Spleen (tissue), 11 donors: ENCODE results near the gene ARHGAP28. TPM values are rescaled to one million over a fixed set of nuclear protein-coding genes. Genes with fewer than 3 reads are reported as not detected.

Source experiments
- DNase-seq: peaks from one replicate; pipeline ENCODE4 v3.0.0-alpha.2; 2020
- H3K27ac ChIP-seq, 8 donors: fragments of 200-600 bp; sonication (generic) in 7 of 8; 1 replicate in 4 of 8; 2 replicates in 4 of 8; pipeline versions ENCODE4 v1.5.0 to v1.8.0; 2016 to 2021; ENCODE audit warnings: inconsistent platforms in 4 of 8, mild to moderate bottlenecking in 4 of 8, moderate library complexity in 1 of 8
- H3K27me3 ChIP-seq, 7 donors: fragments of 200-600 bp; sonication (generic) in 6 of 7; replicated peaks in 1 of 7; 1 replicate in 4 of 7; 2 replicates in 3 of 7; pipeline versions ENCODE4 v1.5.0 to v1.8.0; 2016 to 2021; ENCODE audit warnings: inconsistent platforms in 3 of 7, mild to moderate bottlenecking in 1 of 7
- H3K36me3 ChIP-seq, 6 donors: fragments of 200-600 bp; sonication (generic) in 5 of 6; 1 replicate in 4 of 6; 2 replicates in 2 of 6; pipeline versions ENCODE4 v1.5.0 to v1.8.0; 2016 to 2021; ENCODE audit warnings: inconsistent platforms in 2 of 6
- H3K4me1 ChIP-seq, 6 donors: fragments of 200-600 bp; sonication (generic) in 5 of 6; 1 replicate in 3 of 6; 2 replicates in 3 of 6; pipeline versions ENCODE4 v1.5.0 to v1.8.0; 2016 to 2021; ENCODE audit warnings: inconsistent platforms in 3 of 6
- H3K4me3 ChIP-seq, 8 donors: fragments of 200-600 bp; sonication (generic) in 7 of 8; 1 replicate in 4 of 8; 2 replicates in 4 of 8; pipeline versions ENCODE4 v1.5.0 to v1.8.0; 2016 to 2021; ENCODE audit warnings: inconsistent platforms in 4 of 8, mild to moderate bottlenecking in 4 of 8, moderate library complexity in 2 of 8
- H3K9me3 ChIP-seq, 8 donors: fragments of 200-600 bp; sonication (generic) in 7 of 8; 1 replicate in 4 of 8; 2 replicates in 4 of 8; pipeline versions ENCODE4 v1.5.0 to v1.8.0; 2016 to 2021; ENCODE audit warnings: inconsistent platforms in 4 of 8
- CTCF ChIP-seq, 11 experiments: fragments of 200-600 bp in 7 of 11; fragments of 450-650 bp in 4 of 11; sonication (generic) in 4 of 11; IDR thresholded peaks in 8 of 11; conservative IDR thresholded peaks in 3 of 11; 1 replicate in 7 of 11; 2 replicates in 4 of 11; pipeline versions ENCODE4 v1.4.0 to v1.8.0; 2016 to 2021; ENCODE audit warnings: antibody characterized with exemption in 11 of 11, inconsistent platforms in 4 of 11, mild to moderate bottlenecking in 1 of 11
- POLR2A ChIP-seq, 3 donors: fragments of 450-650 bp; IDR thresholded peaks; one replicate each; pipeline ENCODE4 v1.5.1; 2017; ENCODE audit warnings: antibody characterized with exemption in 3 of 3, mild to moderate bottlenecking in 1 of 3
- POLR2AphosphoS5 ChIP-seq, 3 donors: sonication (generic); formaldehyde crosslinking; IDR thresholded peaks; one replicate each; pipeline ENCODE4 v1.5.1; 2017; ENCODE audit warnings: antibody characterized with exemption in 3 of 3
- WGBS, 5 donors: extraction: QIAGEN DNeasy Blood & Tissue Kit in 3 of 5; methylation state at CpG; one replicate each; pipeline versions ENCODE4 v1.1.5 to v1.1.7; 2013 to 2018; 5-methylcytosine and 5-hydroxymethylcytosine counted together
- intact Hi-C: fragments of 100-400 bp; cut with DNase I; formaldehyde crosslinking; loops from one replicate; pipeline ENCODE4 v1.15.0; 2023; ENCODE audit warnings: low total_unique reads
- polyA plus RNA-seq, 3 donors: library from polyadenylated mRNA; stranded (reverse); fragments of 200-250 nt; gene quantifications; one replicate each; pipeline ENCODE4 v1.2.1, GENCODE V29; 2013
- total RNA-seq, 7 donors: library from RNA; depleted of rRNA in 3 of 7; stranded (reverse); fragments of >200 nt in 3 of 7; fragmentation: NEBNext Ultra II Directional in 4 of 7; extraction: Animal tissue kit (Norgen Biotek cat#: 25700) in 4 of 7; gene quantifications; one replicate each; pipeline versions ENCODE4 v1.1.0 to v1.2.1, GENCODE V29; 2016 to 2021
- donor health status: healthy with polysubstance abuse.
- donor health status: DM: no; HTN: no; CAD: no; lungs with moderate emphysema.
- donor health status: DM: no; HTN: no; CAD: no.
- donor health status: Bipolar disorder and iron deficiency.
- donor health status: healthy.
- donor health status: DM: no; HTN: no; CAD: no.
- donor health status: DM: yes; HTN: yes; CAD: no.

ARHGAP28 gene
- total and polyA plus RNA-seq, 10 donors = 1.9 to 78.3 (median 30.3) TPM

- intact Hi-C loops = no loop called here
- Histone ChIP-seq H3K4me1 (peaks cover 0 to 3% (median 0%) of the 10 kb centered on the region in 6 donors), H3K36me3 (no peaks in the 10 kb centered on the region), H3K27ac (peak overlapping the region in 5 of 8 donors; percentile 13 to 53 (median 36)), H3K27me3 (no peaks in the 10 kb centered on the region), H3K9me3 (peaks cover 0 to 36% (median 21%) of the 10 kb centered on the region in 8 donors), H3K4me3 (no peak overlapping the region)
- 34 to 44% (median 39%) methylated on average over 4 of the region's 4 CpGs for WGBS, 5 donors
- TF ChIP-seq CTCF (IDR thresholded peaks at IDR 0.05 in 8 of 11, conservative IDR thresholded peaks at IDR 0.05 in 3 of 11) = no peak
- TF ChIP-seq POLR2AphosphoS5 (IDR thresholded peaks at IDR 0.05) = no peak
- no peak for TF ChIP-seq POLR2A (IDR thresholded peaks at IDR 0.05)
- DNase-seq = no peak
These were observed 78.2 kb downstream of the ARHGAP28 start for GRCh38 chr18:6807515-6808257.

- Histone ChIP-seq H3K4me1 (no peaks in the 10 kb centered on the region), H3K27ac (no peak overlapping the region), H3K4me3 (no peak overlapping the region), H3K9me3 (peaks cover 0 to 28% (median 10%) of the 10 kb centered on the region in 8 donors), H3K27me3 (no peaks in the 10 kb centered on the region), H3K36me3 (no peaks in the 10 kb centered on the region)
- no peak for DNase-seq
- TF ChIP-seq CTCF (IDR thresholded peaks at IDR 0.05 in 8 of 11, conservative IDR thresholded peaks at IDR 0.05 in 3 of 11) = no peak
- no peak for TF ChIP-seq POLR2AphosphoS5 (IDR thresholded peaks at IDR 0.05)
- TF ChIP-seq POLR2A (IDR thresholded peaks at IDR 0.05) = no peak
- intact Hi-C loops = no loop called here
These were observed 80.7 kb downstream of the ARHGAP28 start for GRCh38 chr18:6810191-6810590.

GRCh38 chr18:6811816-6812215 is 82.3 kb downstream of the ARHGAP28 start:
- H3K36me3 ChIP-seq = no peaks in the 10 kb centered on the region
- TF ChIP-seq POLR2AphosphoS5 (IDR thresholded peaks at IDR 0.05) (no peak), POLR2A (IDR thresholded peaks at IDR 0.05) (no peak), CTCF (IDR thresholded peaks at IDR 0.05 in 8 of 11, conservative IDR thresholded peaks at IDR 0.05 in 3 of 11) (no peak)
- no peaks in the 10 kb centered on the region for H3K27me3 ChIP-seq
- intact Hi-C loops = no loop called here
- H3K4me1 ChIP-seq = no peaks in the 10 kb centered on the region
- no peak for DNase-seq
- H3K27ac ChIP-seq = no peak overlapping the region
- 51 to 73% (median 64%) methylated on average over 1 of the region's 1 CpG for WGBS, 5 donors
- H3K9me3 ChIP-seq = peaks cover 0 to 28% (median 10%) of the 10 kb centered on the region in 8 donors
- no peak overlapping the region for H3K4me3 ChIP-seq

- whole genome bisulfite sequencing, 5 donors = 78 to 86% (median 79%) methylated on average over 4 of the region's 4 CpGs
- intact Hi-C loops = no loop called here
- Histone ChIP-seq H3K36me3 (no peaks in the 10 kb centered on the region), H3K27ac (no peak overlapping the region), H3K9me3 (peaks cover 0 to 17% (median 2%) of the 10 kb centered on the region in 8 donors), H3K27me3 (no peaks in the 10 kb centered on the region), H3K4me3 (no peak overlapping the region), H3K4me1 (no peaks in the 10 kb centered on the region)
- DNase-seq = no peak
- TF ChIP-seq POLR2A (IDR thresholded peaks at IDR 0.05) = no peak
- TF ChIP-seq CTCF (IDR thresholded peaks at IDR 0.05 in 8 of 11, conservative IDR thresholded peaks at IDR 0.05 in 3 of 11) = no peak
- no peak for TF ChIP-seq POLR2AphosphoS5 (IDR thresholded peaks at IDR 0.05)
These were observed 85.4 kb downstream of the ARHGAP28 start for GRCh38 chr18:6814882-6815425.
